Uterus (tissue), 2 donors: Measurements from ENCODE around the gene CACNB1.

ENCODE experiments used
- CTCF ChIP-seq, 4 experiments: fragments of 200-600 bp in 2 of 4; fragments of 450-650 bp in 2 of 4; sonication (generic) in 2 of 4; IDR thresholded peaks; one replicate each; pipeline ENCODE4 v1.5.1; 2016 to 2019; ENCODE audit warnings: antibody characterized with exemption in 4 of 4, mild to moderate bottlenecking in 2 of 4, moderate library complexity in 1 of 4
- POLR2A ChIP-seq, 2 donors: fragments of 450-650 bp; IDR thresholded peaks; one replicate each; pipeline ENCODE4 v1.6.1; 2016; ENCODE audit warnings: antibody characterized with exemption in 2 of 2, mild to moderate bottlenecking in 1 of 2, moderate library complexity in 1 of 2

GRCh38 chr17:39169101-39169500 is 28.4 kb downstream of the CACNB1 start:
- no peak for TF ChIP-seq POLR2A (IDR thresholded peaks at IDR 0.05)
- TF ChIP-seq CTCF (IDR thresholded peaks at IDR 0.05), result no peak
